GM19043 (cell line): ENCODE measurements around the gene ATG9B.

Source experiments
- ATAC-seq: cut with Tn5 transposase; IDR thresholded peaks from one replicate; pipeline ENCODE4 v1.9.1; 2021; ENCODE audit warnings: low read depth; ENCODE audit not compliant: unreplicated experiment

The ATG9B gene

GRCh38 chr7:150986099-150986512, 38.2 kb downstream of the ATG9B start:
- no peak for ATAC-seq

GRCh38 chr7:150983893-150984368, 40.4 kb downstream of the ATG9B start:
- no peak for ATAC-seq

- ATAC-seq: no peak
Observed at GRCh38 chr7:150982351-150982750, 41.9 kb downstream of the ATG9B start.

GRCh38 chr7:150981644-150982043, 42.6 kb downstream of the ATG9B start:
- no peak for ATAC-seq

GRCh38 chr7:150980663-150981062, 43.6 kb downstream of the ATG9B start:
- ATAC-seq: no peak

GRCh38 chr7:150979713-150980390, 44.4 kb downstream of the ATG9B start:
- no peak for ATAC-seq

- no peak for ATAC-seq
Observed at GRCh38 chr7:150978126-150978789, 46.0 kb downstream of the ATG9B start, which contains the start of gene KCNH2. TSS of gene KCNH2 (minus strand) at chr7:150978321. CDS start at chr7:150977913, 408 bp downstream.

GRCh38 chr7:150977382-150978125, 46.7 kb downstream of the ATG9B start:
- no peak for ATAC-seq

- no peak for ATAC-seq
Observed at GRCh38 chr7:150976529-150977381, 47.5 kb downstream of the ATG9B start.

- no peak for ATAC-seq
Observed at GRCh38 chr7:150975536-150976319, 48.6 kb downstream of the ATG9B start.

- peak; percentile 59 for ATAC-seq
Observed at GRCh38 chr7:150974468-150975391, 49.6 kb downstream of the ATG9B start.

GRCh38 chr7:150973571-150974451, 50.5 kb downstream of the ATG9B start:
- no peak for ATAC-seq

- no peak for ATAC-seq
Observed at GRCh38 chr7:150972741-150973140, 51.6 kb downstream of the ATG9B start.

- no peak for ATAC-seq
Observed at GRCh38 chr7:150972023-150972468, 52.2 kb downstream of the ATG9B start.

- ATAC-seq: no peak
Observed at GRCh38 chr7:150971242-150972022, 52.9 kb downstream of the ATG9B start.

GRCh38 chr7:150970424-150970823, 53.9 kb downstream of the ATG9B start:
- ATAC-seq: no peak

- ATAC-seq: no peak
Observed at GRCh38 chr7:150969475-150969874, 54.8 kb downstream of the ATG9B start.
